Stimulated activated CD4-positive, alpha-beta T cell treated with anti-CD3 and anti-CD28 coated beads, TNF-alpha, amount 100 ng/mL, for 48 hours (primary cell): ENCODE data around the gene HCRTR2.
"Not testable (repeated sequence)": the region's sequence is repeated elsewhere in the genome, so short reads cannot be mapped to it uniquely, and the experiment has no call there.

ENCODE experiments used
- DNase-seq, 3 donors: peaks; one replicate each; pipeline ENCODE4 v3.0.0-alpha.2; 2020; ENCODE audit warnings: low read depth in 3 of 3

The HCRTR2 gene

GRCh38 chr6:55212156-55212555 is 37.8 kb downstream of the HCRTR2 start:
- no peak for DNase-seq

- DNase-seq, result no peak
Measured at GRCh38 chr6:55220961-55221360, 46.6 kb downstream of the HCRTR2 start.

GRCh38 chr6:55227862-55228261 is 53.5 kb downstream of the HCRTR2 start:
- DNase-seq, result no peak

GRCh38 chr6:55239099-55239498 is 64.8 kb downstream of the HCRTR2 start:
- no peak for DNase-seq

GRCh38 chr6:55240975-55241605 is 66.8 kb downstream of the HCRTR2 start:
- DNase-seq, result not testable (repeated sequence)

- DNase-seq, result no peak
Measured at GRCh38 chr6:55250400-55250799, 76.1 kb downstream of the HCRTR2 start.

- DNase-seq, result no peak
Measured at GRCh38 chr6:55255113-55255512, 80.8 kb downstream of the HCRTR2 start.

- DNase-seq, result no peak
Measured at GRCh38 chr6:55260181-55260580, 85.9 kb downstream of the HCRTR2 start.

GRCh38 chr6:55265409-55266114 is 91.2 kb downstream of the HCRTR2 start:
- no peak for DNase-seq

GRCh38 chr6:55266896-55267295 is 92.6 kb downstream of the HCRTR2 start:
- no peak for DNase-seq

GRCh38 chr6:55276745-55277530 is 102.6 kb downstream of the HCRTR2 start:
- no peak for DNase-seq

GRCh38 chr6:55277646-55278045 is 103.3 kb downstream of the HCRTR2 start:
- no peak for DNase-seq

GRCh38 chr6:55281215-55281614 is 106.9 kb downstream of the HCRTR2 start:
- DNase-seq, result no peak

GRCh38 chr6:55282115-55282514 is 107.8 kb downstream of the HCRTR2 start:
- DNase-seq, result no peak

GRCh38 chr6:55286824-55287223 is 112.5 kb downstream of the HCRTR2 start:
- no peak for DNase-seq

GRCh38 chr6:55290736-55291135 is 116.4 kb downstream of the HCRTR2 start:
- no peak for DNase-seq

- no peak for DNase-seq
Measured at GRCh38 chr6:55293116-55293515, 118.8 kb downstream of the HCRTR2 start.

- DNase-seq, result not testable (repeated sequence)
Measured at GRCh38 chr6:55297214-55297613, 122.9 kb downstream of the HCRTR2 start.

GRCh38 chr6:55299286-55299985 is 125.1 kb downstream of the HCRTR2 start:
- DNase-seq, result no peak

- no peak for DNase-seq
Measured at GRCh38 chr6:55304747-55305146, 130.4 kb downstream of the HCRTR2 start.

- no peak for DNase-seq
Measured at GRCh38 chr6:55319961-55320695, 145.8 kb downstream of the HCRTR2 start.
